Esophagus muscularis mucosa (tissue), 4 donors: ENCODE results near the gene MACROH2A1. TPM values are rescaled to one million over a fixed set of nuclear protein-coding genes. Genes with fewer than 3 reads are reported as not detected.

ENCODE experiments used
- DNase-seq: peaks from one replicate; pipeline ENCODE4 v3.0.0-alpha.2; 2017; ENCODE audit errors: extremely low spot score
- H3K27ac ChIP-seq, 4 donors: fragments of 200-600 bp; sonication (generic); replicated peaks in 1 of 4; 1 replicate in 3 of 4; 2 replicates in 1 of 4; pipeline ENCODE4 v1.5.1; 2016 to 2019; ENCODE audit warnings: mild to moderate bottlenecking in 1 of 4
- H3K27me3 ChIP-seq, 4 donors: fragments of 200-600 bp; sonication (generic); one replicate each; pipeline versions ENCODE4 v1.5.1 to v1.6.0; 2016 to 2019
- H3K36me3 ChIP-seq, 4 donors: fragments of 200-600 bp; sonication (generic); one replicate each; pipeline ENCODE4 v1.5.1; 2016 to 2019
- H3K4me1 ChIP-seq, 4 donors: fragments of 200-600 bp; sonication (generic); one replicate each; pipeline ENCODE4 v1.5.1; 2016 to 2019
- H3K4me3 ChIP-seq, 4 donors: fragments of 200-600 bp; sonication (generic); 1 replicate in 2 of 4; 2 replicates in 2 of 4; pipeline ENCODE4 v1.5.1; 2016 to 2019; ENCODE audit warnings: mild to moderate bottlenecking in 4 of 4, moderate library complexity in 1 of 4
- H3K9me3 ChIP-seq, 4 donors: fragments of 200-600 bp; sonication (generic); 1 replicate in 3 of 4; 2 replicates in 1 of 4; pipeline ENCODE4 v1.5.1; 2016 to 2019
- CTCF ChIP-seq, 3 experiments: fragments of 200-600 bp in 2 of 3; fragments of 450-650 bp in 1 of 3; sonication (generic) in 2 of 3; IDR thresholded peaks; one replicate each; pipeline ENCODE4 v1.5.1; 2017 to 2019; ENCODE audit warnings: antibody characterized with exemption in 3 of 3, mild to moderate bottlenecking in 2 of 3, moderate library complexity in 1 of 3
- EP300 ChIP-seq: sonication (generic); formaldehyde crosslinking; IDR thresholded peaks from one replicate; pipeline ENCODE4 v1.6.1; 2017; ENCODE audit warnings: antibody characterized with exemption
- POLR2A ChIP-seq: fragments of 450-650 bp; IDR thresholded peaks from one replicate; pipeline ENCODE4 v1.6.1; 2017; ENCODE audit warnings: antibody characterized with exemption, moderate library complexity, mild to moderate bottlenecking, low read depth
- POLR2AphosphoS5 ChIP-seq, 2 donors: sonication (generic); formaldehyde crosslinking; IDR thresholded peaks; one replicate each; pipeline ENCODE4 v1.6.1; 2017; ENCODE audit warnings: antibody characterized with exemption in 2 of 2
- WGBS: methylation state at CpG from one replicate; pipeline ENCODE4 v1.1.5; 2018; 5-methylcytosine and 5-hydroxymethylcytosine counted together
- intact Hi-C: fragments of 100-400 bp; cut with DNase I; formaldehyde crosslinking; loops from one replicate; pipeline ENCODE4 v1.15.1; 2023
- total RNA-seq, 4 donors: library from RNA; depleted of rRNA; stranded (reverse); fragments of >200 nt; gene quantifications; one replicate each; pipeline versions ENCODE4 v1.1.0 to v1.2.1, GENCODE V29; 2016

Gene MACROH2A1
- total RNA-seq, 4 donors from 2014 or later: 144 to 152 (median 149) TPM

GRCh38 chr5:135405082-135405481 is 6.1 kb upstream of the MACROH2A1 start:
- no peak overlapping the region for H3K27ac ChIP-seq
- H3K9me3 ChIP-seq: no peaks in the 10 kb centered on the region
- intact Hi-C loops: no loop called here
- no peaks in the 10 kb centered on the region for H3K36me3 ChIP-seq
- H3K4me3 ChIP-seq: no peak overlapping the region
- TF ChIP-seq POLR2A (no peak), POLR2AphosphoS5 (IDR thresholded peaks at IDR 0.05) (no peak), EP300 (no peak), CTCF (IDR thresholded peaks at IDR 0.05) (no peak)
- no peak for DNase-seq
- H3K4me1 ChIP-seq: peaks cover 0 to 5% (median 3%) of the 10 kb centered on the region in 4 donors
- 90% methylated on average over 2 of the region's 2 CpGs for WGBS
- no peaks in the 10 kb centered on the region for H3K27me3 ChIP-seq

- Histone ChIP-seq H3K9me3 (no peaks in the 10 kb centered on the region), H3K36me3 (no peaks in the 10 kb centered on the region), H3K27ac (no peak overlapping the region), H3K27me3 (no peaks in the 10 kb centered on the region), H3K4me3 (no peak overlapping the region), H3K4me1 (peaks cover 11 to 27% (median 23%) of the 10 kb centered on the region in 4 donors)
- TF ChIP-seq POLR2A (no peak), CTCF (IDR thresholded peaks at IDR 0.05) (no peak), EP300 (no peak), POLR2AphosphoS5 (IDR thresholded peaks at IDR 0.05) (no peak)
- no peak for DNase-seq
- intact Hi-C loops: no loop called here
- WGBS: 80% methylated on average over 2 of the region's 2 CpGs
Observed at GRCh38 chr5:135402031-135402430, 3.0 kb upstream of the MACROH2A1 start.

- Histone ChIP-seq H3K27me3 (no peaks in the 10 kb centered on the region), H3K36me3 (no peaks in the 10 kb centered on the region), H3K4me1 (peaks cover 23 to 38% (median 35%) of the 10 kb centered on the region in 4 donors), H3K9me3 (no peaks in the 10 kb centered on the region), H3K4me3 (no peak overlapping the region), H3K27ac (no peak overlapping the region)
- DNase-seq: no peak
- TF ChIP-seq POLR2A: no peak
- no peak for TF ChIP-seq EP300
- no peak for TF ChIP-seq CTCF (IDR thresholded peaks at IDR 0.05)
- WGBS: 68% methylated on average over 5 of the region's 5 CpGs
- intact Hi-C loops: no loop called here
Observed at GRCh38 chr5:135400866-135401265, 1.8 kb upstream of the MACROH2A1 start.

- intact Hi-C loops: loop anchor here (2.0 kb wide), 1 partner anchor 25 kb away; no protein-coding TSS in a partner anchor
- DNase-seq: no peak
- H3K4me1 ChIP-seq: peaks cover 32 to 47% (median 43%) of the 10 kb centered on the region in 4 donors
- WGBS: 30% methylated on average over 20 of the region's 25 CpGs
- H3K4me3 ChIP-seq: peak overlapping the region; percentile 85 to 95 (median 94)
- TF ChIP-seq EP300 (no peak), POLR2AphosphoS5 (IDR thresholded peaks at IDR 0.05) (no peak), POLR2A (no peak), CTCF (IDR thresholded peaks at IDR 0.05) (no peak)
- peak overlapping the region; percentile 90 to 93 (median 92) for H3K27ac ChIP-seq
- no peaks in the 10 kb centered on the region for H3K27me3 ChIP-seq
- no peaks in the 10 kb centered on the region for H3K9me3 ChIP-seq
- no peaks in the 10 kb centered on the region for H3K36me3 ChIP-seq
Observed at GRCh38 chr5:135399794-135400542, 937 bp upstream of the MACROH2A1 start.
